Calu3 (cell line): ENCODE measurements around the gene ABCA13. TPM values are rescaled to one million over a fixed set of nuclear protein-coding genes. Genes with fewer than 3 reads are reported as not detected.

ENCODE experiments used
- BruUV-seq: library from RNA; stranded (reverse); fragments of 400-500 nt; replicated peaks from 2 replicates; lab custom pipeline; 2021; lab: Mats Ljungman, UMichigan
- CTCF ChIA-PET: fragments of 300-600 bp; sonication (Branson Sonifier 250); formaldehyde crosslinking; loops from one replicate; lab custom pipeline; 2022; ENCODE audit warnings: antibody characterized with exemption; lab: Charles Lee
- DNase-seq: peaks from one replicate; pipeline ENCODE4 v3.0.0; 2022
- H3K27ac Mint-ChIP-seq: one replicate; pipeline ENCODE4 v1.8.0; 2022; ENCODE audit warnings: mixed read lengths; ENCODE audit not compliant: unreplicated experiment
- H3K27me3 Mint-ChIP-seq: one replicate; pipeline ENCODE4 v1.8.0; 2022; ENCODE audit warnings: mixed read lengths; ENCODE audit not compliant: unreplicated experiment
- H3K36me3 Mint-ChIP-seq: one replicate; pipeline ENCODE4 v1.8.0; 2022; ENCODE audit warnings: mild to moderate bottlenecking, moderate library complexity, mixed read lengths; ENCODE audit not compliant: insufficient read depth, unreplicated experiment
- H3K4me1 Mint-ChIP-seq: one replicate; pipeline ENCODE4 v1.8.0; 2022; ENCODE audit warnings: mild to moderate bottlenecking, low read depth, mixed read lengths; ENCODE audit not compliant: unreplicated experiment
- H3K4me3 Mint-ChIP-seq: one replicate; pipeline ENCODE4 v1.8.0; 2022; ENCODE audit warnings: mild to moderate bottlenecking, low read depth, moderate library complexity, mixed read lengths; ENCODE audit not compliant: unreplicated experiment
- H3K9me3 Mint-ChIP-seq: one replicate; pipeline ENCODE4 v1.8.0; 2022; ENCODE audit warnings: low read depth, mixed read lengths; ENCODE audit not compliant: unreplicated experiment
- CTCF ChIP-seq: fragments of 200-600 bp; IDR thresholded peaks from one replicate; pipeline ENCODE4 v1.8.0; 2022; ENCODE audit warnings: antibody characterized with exemption; ENCODE audit not compliant: unreplicated experiment
- intact Hi-C: fragments of 100-400 bp; cut with micrococcal nuclease; formaldehyde crosslinking; loops from one replicate; pipeline ENCODE4 v1.10.0; 2022; ENCODE audit not compliant: unreplicated experiment
- total RNA-seq: library from RNA; stranded (reverse); gene quantifications from 2 replicates; pipeline ENCODE4 v1.2.3, GENCODE V29; 2022

ABCA13 gene
- total RNA-seq, 1 experiment from 2014 or later, result 12.1 TPM

GRCh38 chr7:48617508-48617907, 446.2 kb downstream of the ABCA13 start:
- intact Hi-C loops, result no loop called here
- Mint-ChIP-seq H3K36me3 (no peaks in the 10 kb centered on the region), H3K4me1 (no peaks in the 10 kb centered on the region), H3K27ac (no peak overlapping the region), H3K9me3 (no peaks in the 10 kb centered on the region), H3K4me3 (no peak overlapping the region), H3K27me3 (no peaks in the 10 kb centered on the region)
- no peak for TF ChIP-seq CTCF
- no TSS peak for BruUV-seq
- no peak for DNase-seq
- CTCF ChIA-PET, result no interaction called here

- Mint-ChIP-seq H3K9me3 (no peaks in the 10 kb centered on the region), H3K36me3 (no peaks in the 10 kb centered on the region)
- DNase-seq, result no peak
Observed at GRCh38 chr7:48617993-48618392, 446.7 kb downstream of the ABCA13 start.

GRCh38 chr7:48621076-48621475, 449.8 kb downstream of the ABCA13 start:
- Mint-ChIP-seq H3K27ac (no peak overlapping the region), H3K4me3 (no peak overlapping the region), H3K36me3 (no peaks in the 10 kb centered on the region), H3K27me3 (no peaks in the 10 kb centered on the region), H3K4me1 (no peaks in the 10 kb centered on the region), H3K9me3 (no peaks in the 10 kb centered on the region)
- BruUV-seq, result no TSS peak
- intact Hi-C loops, result no loop called here
- no peak for TF ChIP-seq CTCF
- no peak for DNase-seq
- CTCF ChIA-PET, result no interaction called here

More at GRCh38 chr7:48617993-48618392, 446.7 kb downstream of the ABCA13 start:
- TF ChIP-seq CTCF, result no peak
- intact Hi-C loops, result no loop called here
- Mint-ChIP-seq H3K4me1 (no peaks in the 10 kb centered on the region), H3K27ac (no peak overlapping the region), H3K4me3 (no peak overlapping the region), H3K27me3 (no peaks in the 10 kb centered on the region)
- BruUV-seq, result no TSS peak
- CTCF ChIA-PET, result no interaction called here

GRCh38 chr7:48627164-48627563, 455.9 kb downstream of the ABCA13 start:
- BruUV-seq, result no TSS peak
- intact Hi-C loops, result no loop called here
- Mint-ChIP-seq H3K27ac (no peak overlapping the region), H3K27me3 (no peaks in the 10 kb centered on the region), H3K9me3 (peaks cover 5% of the 10 kb centered on the region), H3K36me3 (no peaks in the 10 kb centered on the region), H3K4me1 (no peaks in the 10 kb centered on the region), H3K4me3 (no peak overlapping the region)
- no peak for TF ChIP-seq CTCF
- DNase-seq, result no peak
- CTCF ChIA-PET, result no interaction called here
